Measurements from ENCODE around the gene LRRC8E.

- TF ChIP-seq CTCF (IDR thresholded peaks at IDR 0.05; ENCODE audit: low read depth, low read length, missing input control) (no peak), RAD21 (IDR thresholded peaks at IDR 0.05) (no peak), REST (IDR thresholded peaks at IDR 0.05) (no peak), YY1 (IDR thresholded peaks at IDR 0.05) (no peak), GABPA (IDR thresholded peaks at IDR 0.05 in 1 of 2, conservative IDR thresholded peaks at IDR 0.05 in 1 of 2) (no peak), ZBTB33 (IDR thresholded peaks at IDR 0.05) (no peak), EGR1 (IDR thresholded peaks at IDR 0.05; ENCODE audit: low read depth in 2 of 2) (no peak), SP1 (IDR thresholded peaks at IDR 0.05) (no peak), NR2F2 (IDR thresholded peaks at IDR 0.05) (no peak)
- TF ChIP-seq, protein P1, sequence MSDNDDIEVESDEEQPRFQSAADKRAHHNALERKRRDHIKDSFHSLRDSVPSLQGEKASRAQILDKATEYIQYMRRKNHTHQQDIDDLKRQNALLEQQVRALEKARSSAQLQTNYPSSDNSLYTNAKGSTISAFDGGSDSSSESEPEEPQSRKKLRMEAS (IDR thresholded peaks at IDR 0.05) = no peak
Measured at GRCh38 chr19:7865262-7865911, 22.9 kb upstream of the LRRC8E start.
